GM19467 (cell line): ENCODE data around the gene CTR9.
"Not testable (repeated sequence)": the region's sequence is repeated elsewhere in the genome, so short reads cannot be mapped to it uniquely, and the experiment has no call there.

Experiments used
- ATAC-seq: cut with Tn5 transposase; IDR thresholded peaks from one replicate; pipeline ENCODE4 v1.9.1; 2021; ENCODE audit warnings: mild to moderate bottlenecking, moderate library complexity; ENCODE audit not compliant: unreplicated experiment

The CTR9 gene

GRCh38 chr11:10813945-10814344 is 62.9 kb downstream of the CTR9 start:
- ATAC-seq, result no peak

- no peak for ATAC-seq
Observed at GRCh38 chr11:10818594-10818993, 67.5 kb downstream of the CTR9 start.

- not testable (repeated sequence) for ATAC-seq
Observed at GRCh38 chr11:10822491-10822890, 71.4 kb downstream of the CTR9 start.

- ATAC-seq, result no peak
Observed at GRCh38 chr11:10823152-10823579, 72.1 kb downstream of the CTR9 start.

GRCh38 chr11:10824888-10825287 is 73.8 kb downstream of the CTR9 start:
- no peak for ATAC-seq

- ATAC-seq, result no peak
Observed at GRCh38 chr11:10828402-10828801, 77.4 kb downstream of the CTR9 start.

GRCh38 chr11:10829139-10829538 is 78.1 kb downstream of the CTR9 start:
- no peak for ATAC-seq
